GM15510 (cell line): Measurements from ENCODE around the gene TPMT.

Experiments used
- POLR2A ChIP-seq: IDR thresholded peaks from 3 replicates; pipeline ENCODE4 v1.6.1; 2011; ENCODE audit warnings: borderline replicate concordance; ENCODE audit not compliant: insufficient read length; ENCODE audit errors: extremely low read depth

Gene TPMT

GRCh38 chr6:18166312-18167036 lies 11.6 kb upstream of the TPMT start:
- TF ChIP-seq POLR2A = no peak

GRCh38 chr6:18165751-18166150 lies 10.9 kb upstream of the TPMT start:
- no peak for TF ChIP-seq POLR2A

- TF ChIP-seq POLR2A = no peak
Measured at GRCh38 chr6:18162401-18162800, 7.5 kb upstream of the TPMT start.

GRCh38 chr6:18161431-18161830 lies 6.6 kb upstream of the TPMT start:
- TF ChIP-seq POLR2A = no peak

- no peak for TF ChIP-seq POLR2A
Measured at GRCh38 chr6:18160911-18161310, 6.0 kb upstream of the TPMT start.

GRCh38 chr6:18155864-18156421 lies 1.1 kb upstream of the TPMT start:
- TF ChIP-seq POLR2A = no peak

GRCh38 chr6:18155150-18155863 lies 430 bp upstream of the TPMT start, which contains the start of gene KDM1B:
Gene KDM1B, plus strand, starts transcription at chr6:18155422. Its CDS starts 4,474 bp downstream, at chr6:18159896.
- peak; percentile 70 for TF ChIP-seq POLR2A

- TF ChIP-seq POLR2A = no peak
Measured at GRCh38 chr6:18153311-18153703, 1.6 kb downstream of the TPMT start.

- no peak for TF ChIP-seq POLR2A
Measured at GRCh38 chr6:18151801-18152200, 3.1 kb downstream of the TPMT start.

GRCh38 chr6:18148304-18149025 lies 6.4 kb downstream of the TPMT start:
- no peak for TF ChIP-seq POLR2A

- TF ChIP-seq POLR2A = no peak
Measured at GRCh38 chr6:18147616-18148015, 7.3 kb downstream of the TPMT start.

- no peak for TF ChIP-seq POLR2A
Measured at GRCh38 chr6:18147160-18147559, 7.7 kb downstream of the TPMT start.

GRCh38 chr6:18142591-18142861 lies 12.4 kb downstream of the TPMT start:
- no peak for TF ChIP-seq POLR2A

GRCh38 chr6:18141805-18142590 lies 12.9 kb downstream of the TPMT start:
- no peak for TF ChIP-seq POLR2A
